Measurements from ENCODE around the gene MATN1. TPM values are rescaled to one million over a fixed set of nuclear protein-coding genes. Genes with fewer than 3 reads are reported as not detected.
A peak's percentile ranks its signal among the peaks of the same experiment; 100 is the strongest.

Gene MATN1
- polyA plus RNA-seq, 4 donors, result 0.03 to 0.32 TPM; not detected in 2

GRCh38 chr1:30685796-30686165, 37.6 kb downstream of the MATN1 start:
- WGBS, 3 donors, result 16 to 24% (median 23%) methylated on average over 11 of the region's 11 CpGs
- H3K36me3 ChIP-seq (ENCODE audit: control insufficient read depth in 3 of 3, insufficient read depth in 2 of 3, low read depth in 1 of 3, low read length in 3 of 3), result no peaks in the 10 kb centered on the region
- FAIRE-seq, result no peak
- no peaks in the 10 kb centered on the region for H3K4me1 ChIP-seq (ENCODE audit: control insufficient read depth in 3 of 3, insufficient read depth in 2 of 3, low read depth in 1 of 3, low read length in 2 of 3)
- H3K4me3 ChIP-seq (ENCODE audit: low read depth in 1 of 3, low read length in 3 of 3), result peak overlapping the region in 2 of 3 donors; percentile 10 to 24
- no peak for DNase-seq
- H3K27me3 ChIP-seq (ENCODE audit: control insufficient read depth in 3 of 3, insufficient read depth in 3 of 3, low read length in 3 of 3), result peaks cover 0 to 23% (median 12%) of the 10 kb centered on the region in 3 donors
- H3K9me3 ChIP-seq (ENCODE audit: control insufficient read depth in 2 of 2, insufficient read depth in 1 of 2, low read depth in 1 of 2, low read length in 1 of 2), result no peaks in the 10 kb centered on the region
- peak overlapping the region in 1 of 3 donors; percentile 47 for H3K27ac ChIP-seq (ENCODE audit: low read depth in 1 of 3, low read length in 2 of 3)

- Histone ChIP-seq H3K27ac (ENCODE audit: low read depth in 1 of 3, low read length in 2 of 3) (peak overlapping the region in 1 of 3 donors; percentile 47), H3K9me3 (ENCODE audit: control insufficient read depth in 2 of 2, insufficient read depth in 1 of 2, low read depth in 1 of 2, low read length in 1 of 2) (peaks cover 0 to 4% of the 10 kb centered on the region in 2 donors), H3K4me1 (ENCODE audit: control insufficient read depth in 3 of 3, insufficient read depth in 2 of 3, low read depth in 1 of 3, low read length in 2 of 3) (no peaks in the 10 kb centered on the region), H3K36me3 (ENCODE audit: control insufficient read depth in 3 of 3, insufficient read depth in 2 of 3, low read depth in 1 of 3, low read length in 3 of 3) (no peaks in the 10 kb centered on the region), H3K4me3 (ENCODE audit: low read depth in 1 of 3, low read length in 3 of 3) (peak overlapping the region in 2 of 3 donors; percentile 10 to 24), H3K27me3 (ENCODE audit: control insufficient read depth in 3 of 3, insufficient read depth in 3 of 3, low read length in 3 of 3) (peaks cover 0 to 23% (median 12%) of the 10 kb centered on the region in 3 donors)
- WGBS, 3 donors, result 5 to 7% (median 5%) methylated on average over 43 to 56 of the region's 56 CpGs
- FAIRE-seq (no peak), DNase-seq (peak; percentile 89 to 93)
These were observed 38.2 kb downstream of the MATN1 start for GRCh38 chr1:30684881-30685795.

GRCh38 chr1:30684259-30684658, 39.1 kb downstream of the MATN1 start:
- DNase-seq (no peak), FAIRE-seq (no peak)
- Histone ChIP-seq H3K4me1 (ENCODE audit: control insufficient read depth in 3 of 3, insufficient read depth in 2 of 3, low read depth in 1 of 3, low read length in 2 of 3) (no peaks in the 10 kb centered on the region), H3K27ac (ENCODE audit: low read depth in 1 of 3, low read length in 2 of 3) (no peak overlapping the region), H3K4me3 (ENCODE audit: low read depth in 1 of 3, low read length in 3 of 3) (no peak overlapping the region), H3K27me3 (ENCODE audit: control insufficient read depth in 3 of 3, insufficient read depth in 3 of 3, low read length in 3 of 3) (peaks cover 0 to 23% (median 12%) of the 10 kb centered on the region in 3 donors), H3K9me3 (ENCODE audit: control insufficient read depth in 2 of 2, insufficient read depth in 1 of 2, low read depth in 1 of 2, low read length in 1 of 2) (peaks cover 0 to 8% of the 10 kb centered on the region in 2 donors), H3K36me3 (ENCODE audit: control insufficient read depth in 3 of 3, insufficient read depth in 2 of 3, low read depth in 1 of 3, low read length in 3 of 3) (no peaks in the 10 kb centered on the region)
- 84 to 89% (median 85%) methylated on average over 4 of the region's 4 CpGs for WGBS, 3 donors

- WGBS, 3 donors, result 69 to 83% (median 79%) methylated on average over 5 of the region's 5 CpGs
- Histone ChIP-seq H3K4me3 (ENCODE audit: low read depth in 1 of 3, low read length in 3 of 3) (no peak overlapping the region), H3K4me1 (ENCODE audit: control insufficient read depth in 3 of 3, insufficient read depth in 2 of 3, low read depth in 1 of 3, low read length in 2 of 3) (no peaks in the 10 kb centered on the region), H3K27ac (ENCODE audit: low read depth in 1 of 3, low read length in 2 of 3) (no peak overlapping the region), H3K27me3 (ENCODE audit: control insufficient read depth in 3 of 3, insufficient read depth in 3 of 3, low read length in 3 of 3) (peaks cover 0 to 23% (median 12%) of the 10 kb centered on the region in 3 donors), H3K36me3 (ENCODE audit: control insufficient read depth in 3 of 3, insufficient read depth in 2 of 3, low read depth in 1 of 3, low read length in 3 of 3) (no peaks in the 10 kb centered on the region), H3K9me3 (ENCODE audit: control insufficient read depth in 2 of 2, insufficient read depth in 1 of 2, low read depth in 1 of 2, low read length in 1 of 2) (peaks cover 0 to 8% of the 10 kb centered on the region in 2 donors)
- no peak for FAIRE-seq
- no peak for DNase-seq
These were observed 39.7 kb downstream of the MATN1 start for GRCh38 chr1:30683699-30684098.

GRCh38 chr1:30682396-30683275, 40.7 kb downstream of the MATN1 start:
- Histone ChIP-seq H3K9me3 (ENCODE audit: control insufficient read depth in 2 of 2, insufficient read depth in 1 of 2, low read depth in 1 of 2, low read length in 1 of 2) (peaks cover 0 to 8% of the 10 kb centered on the region in 2 donors), H3K27me3 (ENCODE audit: control insufficient read depth in 3 of 3, insufficient read depth in 3 of 3, low read length in 3 of 3) (peaks cover 0 to 23% (median 9%) of the 10 kb centered on the region in 3 donors), H3K4me1 (ENCODE audit: control insufficient read depth in 3 of 3, insufficient read depth in 2 of 3, low read depth in 1 of 3, low read length in 2 of 3) (peaks cover 0 to 3% (median 0%) of the 10 kb centered on the region in 3 donors), H3K27ac (ENCODE audit: low read depth in 1 of 3, low read length in 2 of 3) (no peak overlapping the region), H3K36me3 (ENCODE audit: control insufficient read depth in 3 of 3, insufficient read depth in 2 of 3, low read depth in 1 of 3, low read length in 3 of 3) (no peaks in the 10 kb centered on the region), H3K4me3 (ENCODE audit: low read depth in 1 of 3, low read length in 3 of 3) (no peak overlapping the region)
- WGBS, 3 donors, result 55 to 65% (median 65%) methylated on average over 8 of the region's 8 CpGs
- FAIRE-seq (no peak), DNase-seq (peak in 1 of 2 donors; percentile 39)

GRCh38 chr1:30681782-30682181, 41.6 kb downstream of the MATN1 start:
- peaks cover 0 to 8% of the 10 kb centered on the region in 2 donors for H3K9me3 ChIP-seq (ENCODE audit: control insufficient read depth in 2 of 2, insufficient read depth in 1 of 2, low read depth in 1 of 2, low read length in 1 of 2)
- no peak for FAIRE-seq
- peaks cover 0 to 3% (median 0%) of the 10 kb centered on the region in 3 donors for H3K4me1 ChIP-seq (ENCODE audit: control insufficient read depth in 3 of 3, insufficient read depth in 2 of 3, low read depth in 1 of 3, low read length in 2 of 3)
- H3K27me3 ChIP-seq (ENCODE audit: control insufficient read depth in 3 of 3, insufficient read depth in 3 of 3, low read length in 3 of 3), result peaks cover 0 to 23% (median 9%) of the 10 kb centered on the region in 3 donors
- 67 to 83% (median 78%) methylated on average over 3 of the region's 3 CpGs for WGBS, 3 donors
- no peaks in the 10 kb centered on the region for H3K36me3 ChIP-seq (ENCODE audit: control insufficient read depth in 3 of 3, insufficient read depth in 2 of 3, low read depth in 1 of 3, low read length in 3 of 3)
- H3K27ac ChIP-seq (ENCODE audit: low read depth in 1 of 3, low read length in 2 of 3), result no peak overlapping the region
- no peak for DNase-seq
- no peak overlapping the region for H3K4me3 ChIP-seq (ENCODE audit: low read depth in 1 of 3, low read length in 3 of 3)

- H3K9me3 ChIP-seq (ENCODE audit: control insufficient read depth in 2 of 2, insufficient read depth in 1 of 2, low read depth in 1 of 2, low read length in 1 of 2), result peaks cover 0 to 8% of the 10 kb centered on the region in 2 donors
- DNase-seq, result no peak
- H3K36me3 ChIP-seq (ENCODE audit: control insufficient read depth in 3 of 3, insufficient read depth in 2 of 3, low read depth in 1 of 3, low read length in 3 of 3), result no peaks in the 10 kb centered on the region
- no peak overlapping the region for H3K27ac ChIP-seq (ENCODE audit: low read depth in 1 of 3, low read length in 2 of 3)
- peaks cover 0 to 3% (median 0%) of the 10 kb centered on the region in 3 donors for H3K4me1 ChIP-seq (ENCODE audit: control insufficient read depth in 3 of 3, insufficient read depth in 2 of 3, low read depth in 1 of 3, low read length in 2 of 3)
- FAIRE-seq, result no peak
- no peak overlapping the region for H3K4me3 ChIP-seq (ENCODE audit: low read depth in 1 of 3, low read length in 3 of 3)
- WGBS, 3 donors, result 68 to 84% (median 82%) methylated on average over 7 of the region's 7 CpGs
- H3K27me3 ChIP-seq (ENCODE audit: control insufficient read depth in 3 of 3, insufficient read depth in 3 of 3, low read length in 3 of 3), result peaks cover 0 to 20% (median 9%) of the 10 kb centered on the region in 3 donors
These were observed 42.5 kb downstream of the MATN1 start for GRCh38 chr1:30680879-30681278.

GRCh38 chr1:30680429-30680828, 43.0 kb downstream of the MATN1 start:
- no peak for FAIRE-seq
- H3K27ac ChIP-seq (ENCODE audit: low read depth in 1 of 3, low read length in 2 of 3), result no peak overlapping the region
- no peak overlapping the region for H3K4me3 ChIP-seq (ENCODE audit: low read depth in 1 of 3, low read length in 3 of 3)
- no peaks in the 10 kb centered on the region for H3K36me3 ChIP-seq (ENCODE audit: control insufficient read depth in 3 of 3, insufficient read depth in 2 of 3, low read depth in 1 of 3, low read length in 3 of 3)
- peaks cover 0 to 8% of the 10 kb centered on the region in 2 donors for H3K9me3 ChIP-seq (ENCODE audit: control insufficient read depth in 2 of 2, insufficient read depth in 1 of 2, low read depth in 1 of 2, low read length in 1 of 2)
- H3K27me3 ChIP-seq (ENCODE audit: control insufficient read depth in 3 of 3, insufficient read depth in 3 of 3, low read length in 3 of 3), result peaks cover 0 to 17% (median 9%) of the 10 kb centered on the region in 3 donors
- DNase-seq, result no peak
- WGBS, 3 donors, result 90 to 93% (median 93%) methylated on average over 7 of the region's 7 CpGs
- H3K4me1 ChIP-seq (ENCODE audit: control insufficient read depth in 3 of 3, insufficient read depth in 2 of 3, low read depth in 1 of 3, low read length in 2 of 3), result peaks cover 0 to 3% (median 0%) of the 10 kb centered on the region in 3 donors

Data from small intestine (tissue), 7 donors.